Peyer's patch (tissue), 4 donors: Measurements from ENCODE around the gene PKNOX2.

ENCODE experiments used
- CTCF ChIP-seq, 6 experiments: fragments of 450-650 bp in 4 of 6; fragments of 200-600 bp in 2 of 6; sonication (generic) in 1 of 6; IDR thresholded peaks; one replicate each; pipeline ENCODE4 v1.5.1; 2017 to 2019; ENCODE audit warnings: antibody characterized with exemption in 6 of 6, mild to moderate bottlenecking in 3 of 6, moderate library complexity in 1 of 6
- POLR2A ChIP-seq, 2 donors: fragments of 450-650 bp; IDR thresholded peaks; one replicate each; pipeline ENCODE4 v1.5.1; 2017; ENCODE audit warnings: antibody characterized with exemption in 2 of 2, mild to moderate bottlenecking in 2 of 2, moderate library complexity in 2 of 2

DNA sequence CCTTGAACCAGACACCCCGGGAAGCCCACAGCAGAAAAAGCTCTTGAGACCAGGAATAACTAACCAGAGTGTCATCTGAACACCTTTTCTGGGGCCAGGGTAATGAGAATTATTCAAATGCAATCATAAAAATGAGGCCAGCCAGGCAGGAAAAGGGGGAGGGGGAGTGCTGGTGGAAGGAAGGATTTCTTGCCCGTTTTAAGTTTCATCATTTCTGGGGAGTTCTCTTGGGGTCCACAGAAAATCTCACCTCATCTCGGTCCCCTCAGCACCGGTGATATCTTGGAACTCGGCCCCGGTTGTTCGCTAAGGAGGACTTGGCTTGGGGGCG is 495 bp upstream of the PKNOX2 start:
- TF ChIP-seq POLR2A (IDR thresholded peaks at IDR 0.05) (no peak), CTCF (IDR thresholded peaks at IDR 0.05) (no peak)
